CD4-positive, alpha-beta T cell treated with Interleukin-2 at 100 ng/mL for 4 hours (primary cell): ENCODE results near the gene IGF2.

Experiments
- DNase-seq: peaks from one replicate; pipeline ENCODE4 v3.0.0-alpha.2; 2020; ENCODE audit warnings: low spot score

The IGF2 gene

DNA sequence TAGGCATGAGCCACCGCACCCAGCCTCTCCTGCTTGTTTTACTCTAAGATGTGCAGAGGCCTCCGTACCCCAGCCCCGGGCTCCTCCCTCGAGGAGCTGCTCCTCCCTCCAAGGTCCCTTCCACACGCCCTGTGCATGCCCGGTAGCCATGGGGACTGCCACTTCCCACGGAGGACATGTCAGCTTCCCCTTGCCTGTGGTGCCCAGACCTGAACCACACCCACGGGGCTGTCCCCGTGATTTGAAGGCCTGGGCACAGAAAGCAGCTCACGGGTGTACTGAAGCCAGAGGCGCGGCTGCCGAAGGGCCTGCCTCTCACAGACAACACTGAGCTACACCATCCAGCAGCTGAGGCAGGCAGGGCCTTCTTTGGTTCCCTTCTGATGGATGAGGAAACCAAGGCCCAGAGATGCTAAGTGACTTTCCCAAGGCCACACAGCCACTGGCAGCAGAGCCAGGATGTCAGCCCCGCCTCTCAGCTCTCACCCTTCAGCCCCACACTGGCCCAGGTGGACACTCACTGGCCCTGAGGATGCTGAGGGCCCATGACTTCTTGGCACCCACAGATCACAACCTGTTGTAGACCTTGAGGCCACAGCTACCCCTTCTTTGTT, 14.5 kb upstream of the IGF2 start:
- DNase-seq = no peak

GRCh38 chr11:2151500-2152257, 12.5 kb upstream of the IGF2 start:
- DNase-seq = peak; percentile 82

DNA sequence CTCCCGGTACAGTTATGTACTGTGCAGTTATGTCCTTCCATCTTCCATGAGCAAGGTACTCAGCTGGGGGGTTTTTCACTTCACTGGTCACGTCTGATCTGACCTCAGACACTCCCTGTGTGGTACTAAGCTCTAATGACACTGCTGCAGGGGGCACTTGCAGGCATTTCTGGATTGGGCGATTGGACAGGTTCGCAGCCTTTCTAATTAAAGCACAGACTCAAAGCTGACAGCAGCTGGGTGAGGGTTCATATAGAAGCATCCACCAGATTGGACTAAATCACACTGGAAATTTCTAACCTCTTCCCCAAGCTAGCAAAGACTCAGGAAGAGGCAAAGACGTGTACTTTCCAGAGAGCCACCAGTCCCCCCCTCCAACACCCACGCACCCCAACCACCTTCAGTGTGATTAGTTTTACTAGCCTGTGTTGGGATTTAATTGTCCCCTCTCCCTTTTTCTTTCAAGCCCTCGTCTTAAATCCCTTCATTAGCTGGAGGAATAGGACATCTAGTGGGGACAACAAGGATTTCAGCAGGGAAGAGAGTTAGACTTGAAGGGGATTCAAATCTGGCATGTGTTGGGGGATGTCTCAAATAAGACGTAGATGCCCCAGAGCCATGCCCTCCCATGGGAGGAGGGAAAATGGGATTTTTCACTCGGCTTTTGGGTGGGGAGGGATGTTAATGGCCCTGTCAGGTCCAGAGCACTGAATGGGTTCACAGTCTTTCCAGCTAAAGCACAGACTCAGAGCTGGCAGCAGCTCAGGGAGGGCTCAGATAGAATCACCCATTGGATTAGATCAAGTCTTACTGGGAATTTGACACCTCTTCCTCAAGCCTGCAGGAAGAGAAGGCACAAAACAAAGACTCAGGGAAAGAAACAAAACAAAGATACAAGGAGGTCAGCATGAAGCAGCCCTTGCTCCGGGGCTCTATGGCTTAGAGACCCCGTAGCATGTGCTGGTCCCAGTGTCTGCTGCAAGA, 11.0 kb upstream of the IGF2 start:
- DNase-seq = no peak

- no peak for DNase-seq
These were observed 10.3 kb upstream of the IGF2 start for GRCh38 chr11:2149460-2149859.

GRCh38 chr11:2148595-2148994, 9.4 kb upstream of the IGF2 start:
- no peak for DNase-seq

- DNase-seq = no peak
These were observed 8.2 kb upstream of the IGF2 start for GRCh38 chr11:2147391-2147790.

DNA sequence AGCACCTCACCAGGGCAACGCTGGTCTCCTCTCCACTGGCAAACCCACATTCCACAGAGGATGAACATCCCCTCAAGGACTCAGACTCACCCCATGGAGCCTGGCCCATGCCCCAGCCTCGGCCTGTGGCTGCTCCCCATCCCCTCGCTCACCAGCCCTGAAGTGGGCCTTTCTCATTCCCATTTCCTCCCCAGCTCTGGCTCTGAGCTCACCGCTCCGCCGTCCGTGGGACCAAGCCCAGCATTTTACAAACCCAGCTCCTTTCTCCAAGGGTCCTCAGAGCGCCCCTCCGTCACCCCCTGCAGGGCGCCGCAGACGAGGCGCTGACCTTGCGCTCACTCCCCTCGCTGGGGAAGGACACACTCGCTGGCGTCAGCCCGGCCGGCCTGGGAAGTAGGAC, 6.9 kb upstream of the IGF2 start:
- DNase-seq = no peak

DNA sequence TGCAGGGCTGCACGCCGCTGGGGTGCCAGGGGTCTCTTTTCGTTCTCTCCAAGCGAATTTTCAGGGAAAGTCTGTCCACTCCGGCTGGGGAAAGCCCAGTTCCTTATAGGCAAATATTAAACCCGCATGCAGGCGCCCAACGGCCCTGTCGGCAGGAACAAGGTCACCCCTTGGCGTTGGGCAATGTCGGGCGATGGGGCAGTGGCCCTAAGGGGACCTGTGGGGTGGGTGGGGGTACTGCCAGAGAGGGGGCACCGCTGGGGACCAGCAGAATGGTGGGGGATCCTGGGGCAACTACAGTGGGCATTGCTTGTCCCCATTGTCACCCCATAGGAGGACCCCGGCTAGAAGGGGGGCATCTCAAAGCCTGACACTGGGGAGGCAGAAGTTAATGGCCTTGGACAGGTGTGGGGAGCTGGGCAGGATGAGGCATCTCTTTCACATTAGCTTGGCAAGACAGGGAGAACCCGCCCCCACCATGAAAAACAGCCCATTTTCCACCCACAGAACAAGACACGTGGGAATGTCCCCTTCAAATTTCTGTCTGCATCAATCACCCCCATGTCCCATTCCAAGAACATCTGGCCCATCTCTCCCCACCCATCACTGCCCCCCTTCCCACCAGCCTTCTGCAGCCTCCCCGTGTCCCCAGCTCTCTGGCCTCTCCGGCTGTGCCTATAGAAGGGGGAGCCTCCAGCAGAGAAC, 5.5 kb upstream of the IGF2 start:
- no peak for DNase-seq

DNA sequence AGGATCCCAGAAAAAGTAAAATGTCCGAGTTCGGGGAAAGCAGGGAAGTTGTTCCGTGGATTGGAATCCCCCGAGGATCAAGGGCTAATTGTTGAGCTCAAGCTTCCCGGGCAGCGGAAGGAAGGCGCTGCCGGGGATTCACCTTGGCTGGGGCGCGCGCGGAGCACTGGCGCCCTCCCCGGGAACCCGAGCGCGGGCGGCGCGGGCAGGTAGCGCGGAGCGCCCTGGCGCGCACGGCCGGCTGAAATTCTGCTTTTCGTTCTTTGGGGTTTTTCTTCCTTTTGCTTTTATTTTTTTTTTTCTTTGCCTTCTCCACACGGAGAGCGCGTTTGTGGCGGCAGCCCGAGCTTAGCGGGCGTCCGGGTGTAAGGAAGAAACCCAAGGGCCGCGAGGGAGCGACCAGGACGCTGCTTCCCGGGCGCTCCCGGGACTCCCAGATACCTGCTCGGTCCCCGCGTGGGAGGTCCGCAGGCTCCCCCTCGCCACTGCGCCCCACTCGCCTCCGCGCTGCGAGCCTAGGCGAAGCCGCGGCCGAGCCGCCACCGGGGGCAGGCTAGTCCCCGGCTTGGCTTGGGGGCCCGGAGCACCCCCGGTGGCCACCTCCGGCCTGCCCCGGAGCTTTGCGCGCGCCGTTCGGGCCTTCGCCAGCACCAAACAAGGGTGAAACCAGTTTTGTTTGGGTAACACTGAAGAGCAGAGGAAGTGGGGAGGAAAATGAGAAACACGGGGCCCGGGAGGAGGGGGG, 4.8 kb upstream of the IGF2 start:
- no peak for DNase-seq

DNA sequence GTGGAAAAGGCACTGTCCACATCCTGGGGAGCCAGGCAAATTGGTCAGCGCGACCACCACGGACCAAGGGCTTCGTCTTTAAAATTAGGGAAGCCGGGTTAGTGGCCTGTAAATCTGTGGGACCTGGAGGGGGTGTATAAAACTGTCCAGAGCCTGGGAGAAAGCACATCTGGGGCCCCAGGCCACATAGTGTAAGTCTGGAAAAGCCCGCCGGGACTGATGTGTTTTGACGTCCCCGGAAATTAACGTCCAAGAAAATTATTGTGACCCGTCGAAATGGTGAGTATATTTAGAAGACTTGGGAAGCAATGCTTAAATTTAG, 4.2 kb upstream of the IGF2 start:
- DNase-seq = no peak

GRCh38 chr11:2142762-2143202, 3.6 kb upstream of the IGF2 start:
- DNase-seq = no peak

DNA sequence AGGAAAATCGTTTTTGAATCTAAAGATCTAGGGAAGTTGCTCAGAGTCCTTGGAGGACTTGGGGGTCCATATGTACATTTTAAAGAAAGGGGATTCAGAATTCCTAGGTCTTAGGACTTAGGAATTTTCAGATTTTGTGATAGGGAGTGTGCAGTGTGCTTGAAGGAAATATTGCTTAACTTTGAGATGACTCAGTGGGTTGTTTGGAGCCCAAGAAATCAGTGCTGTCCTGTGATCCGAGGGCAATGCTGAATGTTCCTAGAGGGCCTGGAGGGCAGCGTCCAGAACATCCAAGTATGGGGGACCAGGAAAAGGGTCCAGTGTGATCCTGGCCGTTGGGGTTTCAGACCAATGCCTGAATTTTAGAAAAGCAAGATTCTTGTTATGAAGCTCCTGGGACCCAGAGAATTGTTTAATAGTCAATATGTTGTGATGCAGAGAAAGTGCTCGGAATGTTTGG, 3.1 kb upstream of the IGF2 start:
- no peak for DNase-seq

- no peak for DNase-seq
These were observed 1.5 kb upstream of the IGF2 start for GRCh38 chr11:2140411-2141400.

GRCh38 chr11:2139621-2140337, 590 bp upstream of the IGF2 start:
- no peak for DNase-seq

GRCh38 chr11:2138431-2139122, 612 bp downstream of the IGF2 start:
- DNase-seq = no peak

- DNase-seq = no peak
These were observed 1.1 kb downstream of the IGF2 start for GRCh38 chr11:2138068-2138430.

DNA sequence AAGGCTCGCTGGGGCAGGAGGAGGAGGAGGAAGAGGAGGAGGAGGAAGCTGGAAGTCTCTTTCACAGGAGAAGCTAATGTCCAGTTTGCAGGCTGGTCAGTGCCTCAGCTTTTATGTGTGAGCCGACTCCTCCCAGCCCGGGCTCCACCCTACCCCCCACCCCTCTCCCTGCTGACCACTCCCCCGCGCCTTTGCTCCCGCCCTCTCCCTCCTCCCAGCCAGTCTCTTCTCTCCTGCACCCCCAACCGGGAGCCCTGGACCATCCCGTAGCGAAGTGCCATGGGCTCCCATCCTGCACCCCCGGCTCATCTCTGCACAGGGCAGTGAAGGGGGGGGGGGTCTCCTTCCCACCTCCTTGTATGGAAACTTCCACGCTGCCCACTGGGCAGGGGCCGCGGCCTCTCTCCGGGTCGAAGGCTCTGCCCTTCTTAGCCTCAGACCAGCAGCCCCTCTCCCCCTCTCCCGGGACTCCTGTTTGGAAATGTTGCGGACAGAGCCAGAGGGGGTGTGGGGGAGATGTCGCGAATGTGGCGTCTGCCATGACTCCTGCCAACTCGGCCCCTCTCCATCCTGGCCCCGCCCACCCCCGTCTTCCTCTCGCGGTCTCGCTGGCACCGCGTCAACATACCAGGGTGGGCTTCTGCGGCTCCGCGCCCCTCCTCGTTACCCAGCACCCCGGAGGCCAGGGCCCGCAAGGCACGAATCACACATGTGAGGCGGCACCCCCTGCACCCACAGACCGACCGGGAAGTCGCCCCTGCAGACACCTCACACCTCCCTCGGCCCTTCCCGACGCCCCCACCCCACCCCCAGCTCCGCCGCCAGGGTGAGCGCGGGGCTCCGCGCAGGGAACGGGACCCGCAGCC, 1.8 kb downstream of the IGF2 start:
- no peak for DNase-seq

DNA sequence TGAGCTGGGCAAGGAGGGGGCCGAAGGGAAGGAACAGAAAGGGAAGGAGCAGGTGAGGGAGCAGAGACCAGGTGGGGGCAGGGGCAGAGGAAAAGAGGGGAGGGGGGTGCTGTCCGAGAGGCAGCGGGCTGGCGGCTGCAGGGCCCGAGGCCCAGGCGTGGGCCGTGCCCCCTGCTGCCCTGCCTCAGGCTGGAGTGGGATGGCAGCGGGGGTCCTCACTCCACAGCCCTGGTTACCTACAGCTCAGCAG, 2.3 kb downstream of the IGF2 start:
- DNase-seq = no peak
